Urothelium cell line (cell line): ENCODE results near the gene ACTRT2.

Source experiments
- DNase-seq: peaks from one replicate; pipeline ENCODE4 v3.0.0; 2011; ENCODE audit warnings: low spot score, mixed read lengths
- FAIRE-seq: peaks from 2 replicates; lab custom pipeline; 2011; peaks lifted over from hg19 to GRCh38; lab: Jason Lieb, UNC

The ACTRT2 gene

DNA sequence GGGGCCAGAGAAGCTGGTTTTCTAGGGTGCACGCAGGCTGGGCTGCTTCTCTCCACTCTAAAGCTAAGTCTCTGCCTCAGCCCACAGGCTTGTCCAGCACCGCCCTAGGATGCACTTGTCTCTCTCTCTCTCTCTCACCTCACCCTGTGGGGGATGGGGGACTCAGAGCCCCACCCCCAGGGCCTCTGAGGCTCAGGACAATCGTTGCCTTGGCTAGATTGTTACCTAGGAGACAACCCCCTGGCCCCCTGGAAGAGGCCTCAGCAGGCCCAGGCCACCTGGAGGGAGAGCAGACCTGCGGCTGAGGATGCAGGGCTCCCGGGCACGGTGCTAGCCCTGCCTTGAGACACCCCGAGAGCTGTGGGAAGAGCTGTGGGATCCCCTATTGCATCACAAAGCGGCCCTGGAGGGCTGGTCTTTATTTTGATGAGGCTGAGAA is at the start of gene ACTRT2:
Gene ACTRT2 (plus strand): TSS at position 235 of the 439 bp plus-strand sequence. CDS start 220 bp downstream, outside the sequence.
- no peak for DNase-seq
- FAIRE-seq = no peak

DNA sequence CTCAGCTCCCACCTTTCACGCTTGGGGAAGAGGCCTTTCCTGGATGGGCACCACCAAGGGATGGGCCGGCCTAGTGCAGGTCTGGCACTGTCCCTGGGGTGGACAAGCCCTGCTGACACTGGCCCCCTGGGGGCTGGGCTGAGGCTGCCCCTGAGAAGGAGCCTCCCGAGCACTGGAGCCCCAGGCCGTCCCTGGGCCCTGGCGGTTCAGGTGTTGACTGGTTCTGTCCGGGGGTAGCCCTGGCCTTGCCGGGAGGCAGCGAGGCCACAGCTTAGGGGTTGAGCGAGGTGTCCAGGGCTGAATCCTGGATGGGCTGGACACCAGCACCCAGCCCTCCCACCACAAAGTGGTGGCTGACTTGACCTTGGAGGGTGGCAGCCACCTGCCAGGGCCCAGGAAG is 49.7 kb upstream of the ACTRT2 start:
- FAIRE-seq = no peak
- no peak for DNase-seq

DNA sequence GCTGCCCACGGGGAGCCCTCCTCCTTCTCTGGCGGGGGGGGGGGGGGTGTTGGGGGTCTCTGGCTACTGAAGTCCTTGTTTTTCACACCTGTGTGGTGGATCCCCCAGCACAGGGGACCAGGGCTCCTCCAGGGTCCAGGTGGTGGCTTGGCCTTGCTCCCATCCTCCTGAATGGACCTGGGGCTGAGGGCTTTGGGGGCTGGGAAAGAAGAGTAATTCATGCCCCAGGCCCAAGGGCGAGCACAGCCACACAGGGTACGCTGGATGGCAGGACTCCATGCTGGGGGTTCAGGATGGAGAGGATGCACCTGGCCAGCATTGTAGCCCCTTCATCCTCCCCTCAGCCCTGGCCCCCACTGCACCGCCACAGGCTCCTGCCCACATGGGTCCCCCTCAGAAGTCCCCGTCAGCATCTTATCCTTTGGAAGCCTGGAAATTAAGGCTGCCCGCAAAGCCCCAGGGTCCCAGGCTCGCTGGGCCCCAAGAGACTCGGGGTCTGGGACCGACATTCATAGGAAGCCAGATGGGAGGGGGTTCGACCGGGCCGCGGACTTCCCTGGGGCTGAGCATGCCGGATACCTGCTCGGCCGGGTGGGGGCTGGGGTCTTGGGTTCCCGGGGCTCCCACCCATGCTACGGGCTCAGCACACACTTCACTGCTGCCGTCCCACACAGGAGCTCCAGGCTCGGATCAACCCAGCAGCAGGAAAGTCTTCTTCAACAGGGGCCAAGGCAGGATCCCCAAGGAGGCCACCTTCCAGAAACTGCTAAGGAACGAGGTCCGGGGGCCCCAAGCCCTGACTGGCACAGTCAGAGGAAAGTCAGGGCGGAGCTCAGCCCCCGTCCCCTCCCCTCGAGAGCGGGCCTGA is 49.0 kb upstream of the ACTRT2 start:
- no peak for DNase-seq
- FAIRE-seq = no peak

- no peak for FAIRE-seq
- no peak for DNase-seq
Measured at GRCh38 chr1:2972879-2973575, 48.2 kb upstream of the ACTRT2 start.

DNA sequence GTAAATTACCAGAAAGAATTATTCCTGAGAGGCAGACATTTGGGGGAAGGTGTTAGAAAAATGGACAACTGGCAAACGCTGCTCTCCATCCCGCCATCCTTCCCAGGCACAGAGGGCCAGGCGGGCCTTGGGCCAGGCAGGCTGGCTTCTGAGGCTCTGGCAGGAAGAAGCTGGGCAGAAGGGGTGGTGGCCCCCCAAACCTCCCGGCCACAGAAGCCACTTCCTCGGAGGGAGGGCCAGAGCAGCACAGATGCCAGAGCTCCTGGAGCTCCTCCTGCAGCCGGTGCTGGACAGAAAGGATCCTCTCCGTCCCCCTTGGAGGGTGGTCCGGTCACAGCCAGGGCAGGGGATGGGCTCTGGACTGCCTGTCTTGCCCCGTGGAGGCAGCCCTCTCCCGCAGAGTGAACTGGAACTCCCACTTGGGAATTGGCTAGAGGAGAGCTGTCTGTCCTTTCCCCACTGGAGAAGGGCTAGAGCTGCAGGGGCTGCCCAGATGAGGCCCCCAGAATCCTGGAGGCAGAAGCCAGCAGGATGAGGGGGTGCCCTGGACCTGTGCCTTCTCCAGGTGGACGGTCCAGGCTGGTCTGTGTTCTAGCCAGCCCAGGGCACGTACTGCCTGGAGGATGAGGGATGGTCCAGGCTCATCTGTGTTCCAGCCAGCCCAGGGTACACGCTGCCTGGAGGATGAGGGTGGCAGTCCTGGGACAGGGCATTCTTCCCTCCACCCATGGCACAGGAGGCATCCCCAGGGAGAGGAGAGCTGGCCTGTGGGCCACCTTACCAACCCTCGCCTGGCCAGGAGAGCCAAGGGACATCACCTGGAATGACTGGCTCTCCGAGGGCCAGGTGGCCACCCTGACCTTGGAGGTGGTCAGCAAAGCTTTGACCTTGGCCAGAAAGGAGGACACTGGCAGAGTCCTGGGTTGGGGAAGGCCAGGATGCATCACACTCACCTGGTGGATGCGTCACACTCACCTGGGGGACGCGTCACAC is 47.4 kb upstream of the ACTRT2 start:
- no peak for FAIRE-seq

DNA sequence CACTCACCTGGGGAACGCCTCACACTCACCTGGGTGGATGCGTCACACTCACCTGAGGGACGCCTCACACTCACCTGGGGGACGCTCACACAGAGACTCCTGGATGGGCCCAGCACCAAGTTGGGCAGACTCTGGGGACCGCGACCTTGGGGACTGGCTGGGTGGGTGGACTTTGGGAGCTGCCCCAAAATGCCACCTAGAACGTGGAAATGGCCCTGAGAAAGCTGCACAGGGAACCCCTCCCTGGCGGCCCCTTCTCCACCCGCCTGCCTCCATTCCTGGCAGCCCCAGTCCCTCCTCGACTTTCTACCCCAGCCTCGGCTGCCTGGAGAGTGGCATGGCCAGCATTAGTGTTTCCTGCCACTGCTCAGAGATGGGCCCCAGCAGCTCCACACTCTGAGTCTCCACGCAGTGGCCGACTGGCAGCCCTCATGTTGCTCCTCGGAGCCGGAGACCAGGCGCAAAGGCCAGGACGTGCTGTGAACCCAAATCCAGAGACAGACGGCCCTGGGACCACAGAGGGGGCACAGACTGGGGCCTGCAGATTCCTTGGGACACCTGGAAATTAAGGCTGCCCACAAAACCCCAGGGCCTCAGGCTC is 46.5 kb upstream of the ACTRT2 start:
- FAIRE-seq (no peak), DNase-seq (no peak)

More for the DNA sequence above, 47.4 kb upstream of the ACTRT2 start:
- DNase-seq = no peak

- no peak for FAIRE-seq
- no peak for DNase-seq
Measured at GRCh38 chr1:2975466-2976179, 45.6 kb upstream of the ACTRT2 start.

- DNase-seq = no peak
- FAIRE-seq = no peak
Measured at GRCh38 chr1:2976180-2976562, 45.1 kb upstream of the ACTRT2 start.

- FAIRE-seq (no peak), DNase-seq (no peak)
Measured at GRCh38 chr1:2977886-2978611, 43.2 kb upstream of the ACTRT2 start.

- FAIRE-seq (no peak), DNase-seq (no peak)
Measured at GRCh38 chr1:2978691-2979190, 42.5 kb upstream of the ACTRT2 start.

- FAIRE-seq (no peak), DNase-seq (no peak)
Measured at GRCh38 chr1:2979191-2980072, 41.8 kb upstream of the ACTRT2 start.

DNA sequence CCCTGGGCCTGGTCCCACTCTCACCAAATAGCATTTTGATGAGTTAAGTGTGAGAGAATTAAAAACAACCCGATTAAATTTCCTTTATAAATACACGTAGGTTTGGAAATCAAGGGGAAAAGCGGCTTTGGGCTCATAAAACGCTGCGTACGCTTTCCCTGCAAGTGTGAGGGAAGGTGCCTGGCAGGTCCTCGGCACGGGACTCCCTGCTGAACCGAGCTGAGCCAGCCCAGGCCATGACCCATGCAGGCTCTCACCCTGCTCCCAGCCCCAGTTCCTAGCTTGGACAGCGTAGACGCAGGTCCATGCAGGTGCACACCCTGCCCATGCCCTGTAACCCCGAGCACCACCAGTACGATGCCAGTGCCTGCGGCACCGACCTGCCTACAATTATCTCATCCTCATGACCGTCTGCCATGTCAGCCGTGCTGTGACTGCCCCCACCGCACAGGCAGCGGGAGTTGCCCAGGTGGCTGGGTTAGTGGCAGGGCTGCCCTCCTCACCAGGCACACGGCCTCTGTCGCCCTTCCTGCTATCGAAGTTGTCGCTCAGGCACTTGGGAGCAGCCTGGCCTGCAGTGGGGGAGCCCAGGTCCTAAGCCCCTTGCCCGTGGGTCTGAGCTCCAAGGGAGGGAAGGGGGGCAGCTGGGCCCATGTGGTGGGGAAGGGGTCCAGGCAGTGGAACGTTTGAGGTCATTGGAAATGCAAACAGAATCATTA is 41.0 kb upstream of the ACTRT2 start:
- no peak for FAIRE-seq
- no peak for DNase-seq

DNA sequence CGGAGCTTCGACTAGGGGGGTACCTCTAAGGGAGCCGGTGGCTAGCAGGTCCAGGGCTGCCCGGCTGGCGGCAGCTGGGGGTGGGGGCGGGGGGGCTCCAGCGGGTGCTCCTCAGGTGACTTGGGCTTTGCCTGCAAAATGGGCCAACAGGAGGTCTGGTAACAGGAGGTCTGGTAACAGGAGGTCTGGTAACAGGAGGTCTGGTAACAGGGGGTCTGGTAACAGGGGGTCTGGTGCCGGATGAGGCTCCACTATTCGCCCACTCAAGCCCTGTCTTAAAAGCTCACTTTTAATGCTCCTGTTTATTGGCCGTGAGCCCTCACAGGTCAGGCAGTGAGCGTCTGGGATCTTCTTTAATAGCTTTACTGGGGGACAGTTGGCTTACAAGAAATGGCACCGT is 40.4 kb upstream of the ACTRT2 start:
- FAIRE-seq (no peak), DNase-seq (no peak)

- no peak for FAIRE-seq
- DNase-seq = no peak
Measured at GRCh38 chr1:2981388-2981787, 39.9 kb upstream of the ACTRT2 start.

- FAIRE-seq (no peak), DNase-seq (no peak)
Measured at GRCh38 chr1:2981981-2982614, 39.2 kb upstream of the ACTRT2 start.

DNA sequence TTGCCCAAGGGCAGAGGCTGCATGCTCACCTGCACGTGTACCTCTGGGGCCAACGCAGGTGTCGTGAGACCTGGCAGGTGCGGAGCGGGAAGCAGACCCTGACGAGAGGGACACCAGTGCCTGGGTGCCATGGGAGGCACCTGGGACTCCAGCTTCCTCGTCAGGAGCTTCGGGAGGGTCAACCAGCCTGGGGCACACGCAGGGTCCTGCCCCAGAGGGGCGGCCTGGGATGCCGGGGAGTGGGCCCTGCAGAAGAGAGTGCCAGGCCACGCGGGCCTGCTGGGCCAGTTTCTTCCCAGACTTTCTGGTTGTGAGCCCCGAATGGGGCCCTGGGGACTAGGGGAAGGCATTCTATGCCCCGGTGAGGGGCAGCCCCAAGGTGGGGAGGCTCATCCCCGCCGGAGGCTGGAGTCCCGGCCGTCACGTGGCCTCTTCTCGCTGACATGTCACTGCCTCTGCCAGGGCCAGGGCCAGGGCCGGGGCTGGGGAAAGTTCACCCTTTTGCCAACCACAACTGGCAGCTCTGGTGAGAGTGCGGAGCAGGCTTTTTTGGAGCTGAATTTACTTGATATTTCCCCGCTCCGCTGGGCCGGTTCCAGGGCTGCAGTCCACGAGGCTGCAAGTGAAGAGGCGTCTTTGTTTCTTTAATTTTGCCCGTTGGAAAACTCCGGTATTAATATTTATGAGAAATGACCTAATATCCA is 38.5 kb upstream of the ACTRT2 start:
- DNase-seq (no peak), FAIRE-seq (no peak)
